Cardiac fibroblast (primary cell): ENCODE data around the gene HELT.

Source experiments
- DNase-seq, 2 donors: peaks; one replicate each; pipeline versions ENCODE4 v3.0.0 to v3.0.0-alpha.2; 2010; ENCODE audit warnings: low read depth in 2 of 2
- H3K4me3 ChIP-seq, 2 donors: replicated peaks in 1 of 2; 1 replicate in 1 of 2; 2 replicates in 1 of 2; pipeline ENCODE4 v1.5.1; 2011; ENCODE audit warnings: low read depth in 2 of 2, low read length in 2 of 2, mild to moderate bottlenecking in 2 of 2, moderate library complexity in 1 of 2
- CTCF ChIP-seq: IDR thresholded peaks from one replicate; pipeline ENCODE4 v1.5.1; 2011; ENCODE audit warnings: low read depth, mild to moderate bottlenecking, low read length, inconsistent platforms

The HELT gene

GRCh38 chr4:185054272-185054671, 36.0 kb downstream of the HELT start:
- DNase-seq: no peak
- no peak for TF ChIP-seq CTCF
- H3K4me3 ChIP-seq: no peak overlapping the region

GRCh38 chr4:185054886-185055285, 36.6 kb downstream of the HELT start:
- TF ChIP-seq CTCF: no peak
- no peak for DNase-seq
- H3K4me3 ChIP-seq: no peak overlapping the region

GRCh38 chr4:185061610-185062009, 43.3 kb downstream of the HELT start:
- no peak for TF ChIP-seq CTCF
- H3K4me3 ChIP-seq: no peak overlapping the region

GRCh38 chr4:185062606-185063005, 44.3 kb downstream of the HELT start:
- TF ChIP-seq CTCF: no peak
- DNase-seq: no peak
- H3K4me3 ChIP-seq: no peak overlapping the region

More at GRCh38 chr4:185061610-185062009, 43.3 kb downstream of the HELT start:
- no peak for DNase-seq

- no peak for TF ChIP-seq CTCF
- DNase-seq: no peak
- H3K4me3 ChIP-seq: no peak overlapping the region
Measured at GRCh38 chr4:185066179-185066578, 47.9 kb downstream of the HELT start.

- no peak overlapping the region for H3K4me3 ChIP-seq
- DNase-seq: no peak
- TF ChIP-seq CTCF: no peak
Measured at GRCh38 chr4:185068837-185069236, 50.5 kb downstream of the HELT start.
